ENCODE data around the gene ARID4B. TPM values are rescaled to one million over a fixed set of nuclear protein-coding genes. Genes with fewer than 3 reads are reported as not detected.

ARID4B gene
- total RNA-seq, 1 experiment from 2014 or later: 28.3 TPM

DNA sequence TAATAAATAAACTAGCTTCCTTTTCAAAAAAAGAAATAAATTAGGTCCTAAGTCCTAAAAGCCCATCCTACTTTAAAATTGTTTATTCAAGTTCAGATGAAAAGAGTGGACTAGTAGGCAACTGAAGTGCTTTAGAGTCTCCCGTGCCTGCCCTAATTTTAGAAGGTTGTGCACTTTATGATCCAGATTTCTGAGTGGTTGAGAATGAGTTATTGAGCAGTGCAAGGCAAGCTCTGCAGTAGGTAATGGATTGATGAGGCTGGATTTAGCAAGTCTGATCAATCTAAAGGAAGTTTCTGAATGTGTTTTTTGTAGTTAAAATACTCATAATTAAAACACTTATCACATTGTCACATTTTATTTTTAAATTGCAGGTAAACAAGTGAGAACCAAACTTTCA, 13.4 kb upstream of the ARID4B start:
- no peaks in the 10 kb centered on the region for H3K4me1 ChIP-seq (ENCODE audit: control insufficient read depth in 1 of 2, insufficient read depth in 2 of 2, low read length in 2 of 2)
- ChIA-PET CTCF (no interaction called here), POLR2A (no interaction called here), RAD21 (ENCODE audit: low non-redundant PET in 1 of 2, low total read pairs in 2 of 2, uncharacterized antibody in 2 of 2, unreplicated experiment in 2 of 2) (no interaction called here)
- ATAC-seq (no peak), DNase-seq (ENCODE audit: low read depth, low spot score) (no peak)
- H3K4me2 ChIP-seq (ENCODE audit: low read length): no peak overlapping the region
- H3K27ac ChIP-seq (ENCODE audit: low read depth, low read length): no peak overlapping the region
- intact Hi-C loops (cut with micrococcal nuclease): no loop called here
- no peak overlapping the region for H3K4me3 ChIP-seq (replicated peaks in 1 of 2; ENCODE audit: low read depth in 1 of 2, low read length in 2 of 2)
- H3K9me2 ChIP-seq (ENCODE audit: insufficient read depth): no peaks in the 10 kb centered on the region
- no TSS peak for BruUV-seq (replicated peaks)
- peaks cover 0 to 6% of the 10 kb centered on the region in 2 experiments; a peak in 1 of 4 replicates for H3K36me3 ChIP-seq (ENCODE audit: control insufficient read depth in 1 of 2, insufficient read depth in 2 of 2, low read length in 2 of 2)
- TF ChIP-seq, protein P1, sequence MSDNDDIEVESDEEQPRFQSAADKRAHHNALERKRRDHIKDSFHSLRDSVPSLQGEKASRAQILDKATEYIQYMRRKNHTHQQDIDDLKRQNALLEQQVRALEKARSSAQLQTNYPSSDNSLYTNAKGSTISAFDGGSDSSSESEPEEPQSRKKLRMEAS (IDR thresholded peaks at IDR 0.05): no peak
- TF ChIP-seq POLR2A (IDR thresholded peaks at IDR 0.05; ENCODE audit: borderline replicate concordance, extremely low read depth, insufficient read depth, insufficient read length): no peak
- no peak for TF ChIP-seq EGR1 (IDR thresholded peaks at IDR 0.05; ENCODE audit: low read depth)
- TF ChIP-seq EZH2phosphoT487 (IDR thresholded peaks at IDR 0.05; ENCODE audit: borderline replicate concordance): no peak
- no peak for TF ChIP-seq SP1 (IDR thresholded peaks at IDR 0.05; ENCODE audit: low read depth)
- TF ChIP-seq ELF1 (IDR thresholded peaks at IDR 0.05; ENCODE audit: borderline replicate concordance, low read depth): no peak
- no peak for TF ChIP-seq RAD21 (IDR thresholded peaks at IDR 0.05; ENCODE audit: low read depth)
- TF ChIP-seq SIN3A (IDR thresholded peaks at IDR 0.05; ENCODE audit: low read depth): no peak
- no peak for TF ChIP-seq POLR2AphosphoS5 (IDR thresholded peaks at IDR 0.05; ENCODE audit: low read depth, low read length)
- TF ChIP-seq ATF3 (IDR thresholded peaks at IDR 0.05): no peak
- TF ChIP-seq REST (IDR thresholded peaks at IDR 0.05; ENCODE audit: low read depth): no peak
- no peak for TF ChIP-seq ZNF274 (IDR thresholded peaks at IDR 0.05; ENCODE audit: low read depth, low read length)
- no peak for TF ChIP-seq TCF7L2 (IDR thresholded peaks at IDR 0.05; ENCODE audit: borderline replicate concordance, extremely low read depth, insufficient read depth, insufficient read length)
- TF ChIP-seq ZFX (IDR thresholded peaks at IDR 0.05): no peak
- TF ChIP-seq FOSL1 (IDR thresholded peaks at IDR 0.05; ENCODE audit: low read depth): no peak
- TF ChIP-seq CEBPB (IDR thresholded peaks at IDR 0.05; ENCODE audit: low read depth): no peak
- TF ChIP-seq YY1 (IDR thresholded peaks at IDR 0.05; ENCODE audit: extremely low read depth, insufficient replicate concordance, low read depth, low read length): no peak
- TF ChIP-seq SRF (IDR thresholded peaks at IDR 0.05; ENCODE audit: low read depth): no peak
- TF ChIP-seq, protein P2, sequence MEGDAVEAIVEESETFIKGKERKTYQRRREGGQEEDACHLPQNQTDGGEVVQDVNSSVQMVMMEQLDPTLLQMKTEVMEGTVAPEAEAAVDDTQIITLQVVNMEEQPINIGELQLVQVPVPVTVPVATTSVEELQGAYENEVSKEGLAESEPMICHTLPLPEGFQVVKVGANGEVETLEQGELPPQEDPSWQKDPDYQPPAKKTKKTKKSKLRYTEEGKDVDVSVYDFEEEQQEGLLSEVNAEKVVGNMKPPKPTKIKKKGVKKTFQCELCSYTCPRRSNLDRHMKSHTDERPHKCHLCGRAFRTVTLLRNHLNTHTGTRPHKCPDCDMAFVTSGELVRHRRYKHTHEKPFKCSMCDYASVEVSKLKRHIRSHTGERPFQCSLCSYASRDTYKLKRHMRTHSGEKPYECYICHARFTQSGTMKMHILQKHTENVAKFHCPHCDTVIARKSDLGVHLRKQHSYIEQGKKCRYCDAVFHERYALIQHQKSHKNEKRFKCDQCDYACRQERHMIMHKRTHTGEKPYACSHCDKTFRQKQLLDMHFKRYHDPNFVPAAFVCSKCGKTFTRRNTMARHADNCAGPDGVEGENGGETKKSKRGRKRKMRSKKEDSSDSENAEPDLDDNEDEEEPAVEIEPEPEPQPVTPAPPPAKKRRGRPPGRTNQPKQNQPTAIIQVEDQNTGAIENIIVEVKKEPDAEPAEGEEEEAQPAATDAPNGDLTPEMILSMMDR (IDR thresholded peaks at IDR 0.05 in 2 of 3, conservative IDR thresholded peaks at IDR 0.05 in 1 of 3; ENCODE audit: borderline replicate concordance in 1 of 3, insufficient read depth in 1 of 3, low read depth in 2 of 3, low read length in 2 of 3): no peak
- H4K20me1 ChIP-seq (ENCODE audit: insufficient read depth): no peaks in the 10 kb centered on the region
- H3K9ac ChIP-seq (ENCODE audit: low read length): no peak overlapping the region
- no peaks in the 10 kb centered on the region for H3K27me3 ChIP-seq (ENCODE audit: insufficient read depth, low read length)
- no peaks in the 10 kb centered on the region for H3K79me2 ChIP-seq (ENCODE audit: insufficient read depth, low read length)
- H2AFZ ChIP-seq (ENCODE audit: low read depth, low read length, poor library complexity, severe bottlenecking): no peak overlapping the region
- no peaks in the 10 kb centered on the region for H3K9me3 ChIP-seq (ENCODE audit: control insufficient read depth in 1 of 2, insufficient read depth in 1 of 2, low read depth in 1 of 2, low read length in 2 of 2)
